Body of pancreas (tissue), 4 donors: Measurements from ENCODE around the gene ZBTB1.

ENCODE experiments used
- POLR2A ChIP-seq, 3 donors: fragments of 450-650 bp; IDR thresholded peaks; one replicate each; pipeline ENCODE4 v1.6.1; 2016; ENCODE audit warnings: antibody characterized with exemption in 3 of 3, mild to moderate bottlenecking in 2 of 3
- TF ChIP-seq, protein P1 (sequence below), 7 experiments: fragments of 450-650 bp in 4 of 7; fragments of 200-600 bp in 3 of 7; sonication (generic) in 3 of 7; IDR thresholded peaks; one replicate each; pipeline ENCODE4 v1.5.1; 2016 to 2019; ENCODE audit warnings: antibody characterized with exemption in 7 of 7

DNA sequence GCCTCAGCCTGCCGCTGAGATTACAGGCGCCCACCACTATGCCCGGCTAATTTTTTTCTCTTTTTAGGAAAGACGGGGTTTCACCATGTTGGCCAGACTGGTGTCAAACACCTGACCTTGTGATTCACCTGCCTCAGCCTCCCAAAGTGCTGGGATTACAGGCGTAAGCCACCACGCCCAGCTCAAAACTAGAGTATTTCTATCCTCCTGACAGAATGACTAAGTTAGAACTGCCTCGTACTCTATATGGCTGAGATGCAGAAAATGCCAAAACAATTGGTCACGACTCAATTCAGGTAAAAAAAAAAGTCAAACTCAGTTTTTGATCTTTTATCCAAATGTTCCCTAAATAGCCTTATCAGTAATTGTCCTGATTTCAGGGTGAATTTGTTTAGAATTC is 28.1 kb upstream of the ZBTB1 start:
- TF ChIP-seq, protein P1, sequence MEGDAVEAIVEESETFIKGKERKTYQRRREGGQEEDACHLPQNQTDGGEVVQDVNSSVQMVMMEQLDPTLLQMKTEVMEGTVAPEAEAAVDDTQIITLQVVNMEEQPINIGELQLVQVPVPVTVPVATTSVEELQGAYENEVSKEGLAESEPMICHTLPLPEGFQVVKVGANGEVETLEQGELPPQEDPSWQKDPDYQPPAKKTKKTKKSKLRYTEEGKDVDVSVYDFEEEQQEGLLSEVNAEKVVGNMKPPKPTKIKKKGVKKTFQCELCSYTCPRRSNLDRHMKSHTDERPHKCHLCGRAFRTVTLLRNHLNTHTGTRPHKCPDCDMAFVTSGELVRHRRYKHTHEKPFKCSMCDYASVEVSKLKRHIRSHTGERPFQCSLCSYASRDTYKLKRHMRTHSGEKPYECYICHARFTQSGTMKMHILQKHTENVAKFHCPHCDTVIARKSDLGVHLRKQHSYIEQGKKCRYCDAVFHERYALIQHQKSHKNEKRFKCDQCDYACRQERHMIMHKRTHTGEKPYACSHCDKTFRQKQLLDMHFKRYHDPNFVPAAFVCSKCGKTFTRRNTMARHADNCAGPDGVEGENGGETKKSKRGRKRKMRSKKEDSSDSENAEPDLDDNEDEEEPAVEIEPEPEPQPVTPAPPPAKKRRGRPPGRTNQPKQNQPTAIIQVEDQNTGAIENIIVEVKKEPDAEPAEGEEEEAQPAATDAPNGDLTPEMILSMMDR (IDR thresholded peaks at IDR 0.05): no peak
- no peak for TF ChIP-seq POLR2A (IDR thresholded peaks at IDR 0.05)
